ENCODE results near the gene TMEM248. TPM values are rescaled to one million over a fixed set of nuclear protein-coding genes. Genes with fewer than 3 reads are reported as not detected.
A peak's percentile ranks its signal among the peaks of the same experiment; 100 is the strongest.

Gene TMEM248
- total and polyA plus RNA-seq, 2 donors (not counting 3 experiments of a cell fraction or from before 2014, with no cell fraction given), result 107 to 220 TPM

DNA sequence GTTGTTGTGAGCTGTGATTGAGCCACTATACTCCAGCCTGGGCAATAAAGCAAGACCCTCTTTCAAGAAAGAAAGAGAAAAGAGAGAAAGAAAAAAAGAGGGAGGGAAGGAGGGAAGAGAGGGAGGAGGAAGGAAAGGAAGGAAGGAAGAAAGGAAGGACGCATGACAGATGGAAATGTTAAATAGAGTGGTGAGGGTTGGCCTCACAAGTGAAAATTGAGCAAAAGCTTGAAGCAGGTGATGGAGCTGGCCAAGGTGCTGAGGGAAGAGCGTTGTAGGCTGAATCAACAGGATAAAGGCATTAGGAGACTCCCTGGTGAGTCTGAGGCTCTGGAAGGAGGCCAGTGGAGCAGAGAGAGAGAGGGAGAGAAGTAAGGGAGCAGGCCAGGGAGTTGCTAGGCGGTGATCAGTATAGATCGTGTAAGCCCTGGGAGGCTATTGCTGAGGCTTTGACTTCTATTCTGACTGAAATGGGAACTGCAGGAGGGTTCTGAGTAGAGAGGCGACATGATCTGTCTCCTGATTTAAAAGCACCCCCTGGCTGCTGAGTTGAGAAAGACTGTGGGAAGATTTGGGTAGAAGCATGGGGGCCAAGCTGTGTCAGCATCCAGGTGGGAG is 26.5 kb upstream of the TMEM248 start:
- dilution Hi-C loops (cut with MboI; ENCODE audit: extremely low pct_ligation_motif_present, low sequenced_read_pairs), result no loop called here
- no peak overlapping the region for H3K9ac ChIP-seq (replicated peaks; ENCODE audit: extremely low read depth, insufficient read depth, low read length)

More for the DNA sequence above, 26.5 kb upstream of the TMEM248 start:
- intact Hi-C loops (cut with micrococcal nuclease), result no loop called here
- H3K27me3 ChIP-seq (ENCODE audit: control insufficient read depth in 2 of 2, insufficient read depth in 2 of 2, low read length in 2 of 2), result no peaks in the 10 kb centered on the region
- FAIRE-seq (peak; percentile 24), DNase-seq (ENCODE audit: low read depth, low spot score) (peak; percentile 22)
- no peaks in the 10 kb centered on the region for H3K9me3 ChIP-seq (replicated peaks; ENCODE audit: control insufficient read depth, insufficient read depth, low read length)
- POLR2A ChIA-PET, result no interaction called here
- no peaks in the 10 kb centered on the region for H4K20me1 ChIP-seq (replicated peaks; ENCODE audit: control insufficient read depth, extremely low read depth, insufficient read depth, low read length)
- no peak for TF ChIP-seq GATA2 (IDR thresholded peaks at IDR 0.05; ENCODE audit: insufficient read depth, insufficient read length, low read depth, low read length)
- TF ChIP-seq JUN (IDR thresholded peaks at IDR 0.05; ENCODE audit: borderline replicate concordance, insufficient read depth, insufficient read length, low read depth), result no peak
- TF ChIP-seq, protein P1, sequence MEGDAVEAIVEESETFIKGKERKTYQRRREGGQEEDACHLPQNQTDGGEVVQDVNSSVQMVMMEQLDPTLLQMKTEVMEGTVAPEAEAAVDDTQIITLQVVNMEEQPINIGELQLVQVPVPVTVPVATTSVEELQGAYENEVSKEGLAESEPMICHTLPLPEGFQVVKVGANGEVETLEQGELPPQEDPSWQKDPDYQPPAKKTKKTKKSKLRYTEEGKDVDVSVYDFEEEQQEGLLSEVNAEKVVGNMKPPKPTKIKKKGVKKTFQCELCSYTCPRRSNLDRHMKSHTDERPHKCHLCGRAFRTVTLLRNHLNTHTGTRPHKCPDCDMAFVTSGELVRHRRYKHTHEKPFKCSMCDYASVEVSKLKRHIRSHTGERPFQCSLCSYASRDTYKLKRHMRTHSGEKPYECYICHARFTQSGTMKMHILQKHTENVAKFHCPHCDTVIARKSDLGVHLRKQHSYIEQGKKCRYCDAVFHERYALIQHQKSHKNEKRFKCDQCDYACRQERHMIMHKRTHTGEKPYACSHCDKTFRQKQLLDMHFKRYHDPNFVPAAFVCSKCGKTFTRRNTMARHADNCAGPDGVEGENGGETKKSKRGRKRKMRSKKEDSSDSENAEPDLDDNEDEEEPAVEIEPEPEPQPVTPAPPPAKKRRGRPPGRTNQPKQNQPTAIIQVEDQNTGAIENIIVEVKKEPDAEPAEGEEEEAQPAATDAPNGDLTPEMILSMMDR (IDR thresholded peaks at IDR 0.05; ENCODE audit: extremely low read depth in 1 of 2, insufficient read depth in 1 of 2, low read depth in 1 of 2, low read length in 2 of 2), result peak in 1 of 2 donors; percentile 4
- TF ChIP-seq, protein P2, sequence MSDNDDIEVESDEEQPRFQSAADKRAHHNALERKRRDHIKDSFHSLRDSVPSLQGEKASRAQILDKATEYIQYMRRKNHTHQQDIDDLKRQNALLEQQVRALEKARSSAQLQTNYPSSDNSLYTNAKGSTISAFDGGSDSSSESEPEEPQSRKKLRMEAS (IDR thresholded peaks at IDR 0.05; ENCODE audit: insufficient read depth, insufficient read length), result no peak
- H3K4me3 ChIP-seq (replicated peaks in 1 of 3; ENCODE audit: insufficient read depth in 1 of 3, low read depth in 1 of 3, low read length in 3 of 3), result no peak overlapping the region
- H3K36me3 ChIP-seq (ENCODE audit: control insufficient read depth in 2 of 2, extremely low read depth in 1 of 2, insufficient read depth in 2 of 2, low read length in 2 of 2), result peaks cover 0 to 1% of the 10 kb centered on the region in 2 experiments
- H3K79me2 ChIP-seq (ENCODE audit: control insufficient read depth, insufficient read depth, low read length), result no peaks in the 10 kb centered on the region
- no peak overlapping the region for H2AFZ ChIP-seq (ENCODE audit: low read depth, low read length)
- H3K27ac ChIP-seq (ENCODE audit: insufficient read depth, low read depth, low read length), result no peak overlapping the region
- H3K4me1 ChIP-seq (ENCODE audit: control insufficient read depth, extremely low read depth, insufficient read depth, low read length), result no peaks in the 10 kb centered on the region
- CTCF ChIA-PET, result interaction anchor here (1.1 kb wide), 1 partner anchor 864 kb away, joined by 4 read pairs; no protein-coding TSS in a partner anchor
- no TSS peak for BruUV-seq (replicated peaks)
- no peaks in the 10 kb centered on the region for H3K9me1 ChIP-seq (replicated peaks; ENCODE audit: control insufficient read depth, extremely low read depth, insufficient read depth, low read length)
- H3K4me2 ChIP-seq (ENCODE audit: insufficient read depth, low read length), result no peak overlapping the region
